NCI-H1105 treated with DMSO at 0.1 percent for 48 hours (cell line): ENCODE measurements around the gene WBP1.
A peak's percentile ranks its signal among the peaks of the same experiment; 100 is the strongest.

Experiments
- DNase-seq: peaks from one replicate; lab custom pipeline; 2025; lab: John Stamatoyannopoulos, UW

WBP1 gene

DNA sequence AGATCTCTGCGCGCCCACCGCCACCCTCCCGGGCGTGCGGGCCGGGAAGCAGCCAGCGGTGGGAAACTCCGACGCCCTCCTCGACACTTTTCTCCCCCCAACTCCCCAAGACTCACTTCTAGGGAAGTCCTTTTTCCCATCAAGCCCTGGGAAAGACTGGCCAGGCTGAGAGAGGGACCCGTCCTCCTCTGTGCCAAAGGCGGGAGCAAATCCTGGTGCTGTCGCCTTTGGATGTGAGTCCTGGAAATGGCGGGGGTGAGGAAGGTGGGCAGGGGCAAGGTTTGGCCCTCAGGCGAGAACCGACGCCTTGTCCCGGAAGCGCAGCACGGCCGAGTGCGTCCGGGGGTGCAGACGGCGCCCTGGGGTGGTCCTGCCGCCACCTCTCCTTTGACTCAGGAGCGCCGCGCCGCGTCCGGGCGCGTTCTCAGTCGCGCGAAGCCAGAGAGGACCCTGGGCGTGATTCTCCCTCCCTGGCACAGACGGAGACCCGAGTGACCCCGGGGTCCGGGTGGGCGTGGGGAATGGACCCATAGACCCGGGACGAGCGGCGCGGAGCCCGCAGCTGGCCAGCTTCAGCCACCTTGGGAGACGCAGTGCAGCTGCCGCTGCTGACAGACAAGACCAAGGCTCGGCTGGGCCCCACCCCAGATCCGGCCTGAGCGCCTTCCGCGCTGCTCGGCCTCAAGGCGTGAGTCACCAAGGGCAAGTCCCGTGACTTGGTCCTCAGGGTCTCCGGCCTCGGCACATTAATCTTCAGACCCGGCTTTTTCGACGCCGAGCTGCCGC lies 44.7 kb downstream of the WBP1 start:
- DNase-seq, result no peak

GRCh38 chr2:74503506-74504475 lies 45.6 kb downstream of the WBP1 start:
- no peak for DNase-seq

DNA sequence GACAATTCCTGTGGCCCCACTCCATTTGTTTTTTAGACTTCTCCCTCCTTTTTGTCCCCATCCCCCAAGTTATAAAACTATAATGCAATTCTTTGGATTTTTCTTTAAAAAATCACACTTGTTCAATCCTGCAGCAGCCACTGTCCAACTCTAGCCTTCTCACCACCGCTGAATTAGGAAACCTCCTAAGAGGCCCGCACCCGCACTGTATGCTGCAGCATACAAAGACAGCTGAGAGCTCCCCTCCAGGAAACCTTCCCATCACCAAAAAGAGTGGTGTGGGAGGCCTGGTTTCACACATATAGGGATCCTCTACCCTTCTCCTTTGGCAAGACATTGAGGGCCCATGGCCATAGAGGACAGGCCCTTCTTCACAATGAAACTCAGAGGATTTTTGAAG lies 46.4 kb downstream of the WBP1 start:
- DNase-seq, result no peak

- no peak for DNase-seq
Measured at GRCh38 chr2:74505448-74506246, 47.4 kb downstream of the WBP1 start.

DNA sequence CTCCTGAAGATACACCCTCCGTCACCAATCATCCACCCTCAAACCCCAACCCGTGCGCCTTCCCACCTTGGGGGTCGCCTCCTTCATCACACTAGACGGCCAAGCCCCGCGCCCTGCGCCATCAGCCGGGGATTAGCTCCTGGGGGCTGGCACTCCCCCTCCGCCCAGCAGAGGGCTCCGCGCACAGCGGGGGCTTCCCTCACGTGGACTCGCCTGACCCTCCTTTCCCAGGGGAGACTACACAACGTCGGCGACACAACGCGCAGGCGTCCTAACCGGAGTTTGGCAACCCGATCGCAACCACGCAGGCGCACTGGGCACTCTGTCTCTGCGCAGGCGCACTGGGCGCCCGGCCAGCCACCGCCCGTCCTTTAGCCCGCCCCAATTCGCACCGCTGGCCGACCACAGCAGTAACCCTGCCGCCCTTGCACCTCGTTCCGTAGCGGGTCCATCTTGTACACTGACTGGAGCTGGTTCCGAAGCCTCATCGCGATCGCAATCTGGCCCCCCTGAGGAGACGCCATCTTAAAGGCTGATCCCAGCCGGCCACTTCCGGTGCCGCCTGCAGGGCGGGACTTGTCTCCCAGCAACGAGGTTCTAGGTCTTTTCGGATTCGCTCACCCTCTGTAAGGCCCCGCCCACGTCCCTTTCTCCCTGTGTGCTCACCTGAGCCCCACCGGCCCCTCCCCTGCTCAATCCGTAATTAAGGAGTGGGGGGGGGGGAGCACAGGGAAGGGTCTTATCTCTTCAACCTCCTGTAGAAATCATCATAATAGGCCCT lies 49.1 kb downstream of the WBP1 start, which contains the start of gene PCGF1:
PCGF1 (minus strand) TSS at position 551 of the 781 bp plus-strand sequence; CDS start at position 524, 27 bp downstream.
- DNase-seq, result peak; percentile 95

GRCh38 chr2:74507926-74508520 lies 49.8 kb downstream of the WBP1 start:
- DNase-seq, result peak; percentile 51

- no peak for DNase-seq
Measured at GRCh38 chr2:74510272-74510671, 52.0 kb downstream of the WBP1 start.
